Lower leg skin (tissue), 3 donors: ENCODE measurements around the gene RTKN2.

Experiments
- CTCF ChIP-seq, 3 donors: fragments of 450-650 bp; IDR thresholded peaks; one replicate each; pipeline ENCODE4 v1.5.1; 2016; ENCODE audit warnings: antibody characterized with exemption in 3 of 3, mild to moderate bottlenecking in 3 of 3, moderate library complexity in 2 of 3
- POLR2A ChIP-seq, 2 donors: fragments of 450-650 bp; IDR thresholded peaks; one replicate each; pipeline ENCODE4 v1.6.1; 2016 to 2017; ENCODE audit warnings: antibody characterized with exemption in 2 of 2, mild to moderate bottlenecking in 1 of 2, moderate library complexity in 1 of 2

DNA sequence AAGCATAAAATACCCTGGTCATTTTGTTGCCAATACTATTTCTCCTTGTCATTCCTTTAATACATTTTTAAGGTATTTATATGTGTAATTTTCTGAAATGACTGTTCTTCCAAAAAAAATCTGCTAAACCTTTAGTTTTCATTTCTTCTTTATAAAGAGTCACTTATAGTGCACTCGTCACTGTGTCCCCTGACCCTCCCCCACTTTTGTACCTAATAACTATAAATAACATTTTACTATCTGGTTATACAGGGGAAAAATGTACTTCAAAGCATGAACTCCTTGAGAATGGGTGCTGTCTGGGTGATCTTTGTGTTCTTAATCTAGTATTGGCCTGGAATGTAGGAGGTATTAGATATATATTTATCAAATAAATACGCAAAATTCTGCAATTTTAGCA, 31.1 kb downstream of the RTKN2 start:
- no peak for TF ChIP-seq CTCF (IDR thresholded peaks at IDR 0.05)
- no peak for TF ChIP-seq POLR2A (IDR thresholded peaks at IDR 0.05)
